H1 (cell line): ENCODE data around the gene SH2D4B. TPM values are rescaled to one million over a fixed set of nuclear protein-coding genes. Genes with fewer than 3 reads are reported as not detected.

Source experiments
- CTCF ChIA-PET: fragments of 300-600 bp; sonication (Branson Sonifier 250); formaldehyde crosslinking; loops from one replicate; lab custom pipeline; 2021; ENCODE audit not compliant: partially characterized antibody; lab: Charles Lee
- POLR2A ChIA-PET: fragments of 300-600 bp; sonication (Branson Sonifier 250); formaldehyde crosslinking; loops from one replicate; lab custom pipeline; 2021; ENCODE audit warnings: inconsistent platforms; ENCODE audit not compliant: partially characterized antibody; lab: Charles Lee
- DNase-seq, 2 experiments: peaks; one replicate each; pipeline versions ENCODE4 v3.0.0 to v3.0.0-alpha.2; 2010 to 2022; ENCODE audit warnings: low spot score in 2 of 2, low read depth in 1 of 2, mixed read lengths in 1 of 2
- FAIRE-seq: peaks from 2 replicates; lab custom pipeline; 2011; peaks lifted over from hg19 to GRCh38; lab: Jason Lieb, UNC
- H2AFZ ChIP-seq: 2 replicates; pipeline ENCODE4 v1.8.1; 2012; ENCODE audit warnings: low read length, inconsistent platforms
- H2AK5ac ChIP-seq: 2 replicates; pipeline ENCODE4 v1.6.1; 2013; ENCODE audit warnings: low read depth, low read length
- H2BK120ac ChIP-seq: replicated peaks from 2 replicates; pipeline ENCODE3; 2013; ENCODE audit warnings: low read depth, low read length, inconsistent platforms
- H2BK12ac ChIP-seq: 2 replicates; pipeline ENCODE4 v1.6.1; 2013; ENCODE audit warnings: low read depth, low read length
- H2BK15ac ChIP-seq: 2 replicates; pipeline ENCODE4 v1.6.1; 2013; ENCODE audit warnings: low read length
- H2BK20ac ChIP-seq: 2 replicates; pipeline ENCODE4 v1.6.1; 2013; ENCODE audit warnings: low read length
- H2BK5ac ChIP-seq: 2 replicates; pipeline ENCODE4 v1.6.1; 2013; ENCODE audit warnings: low read depth, low read length
- H3K14ac ChIP-seq: 2 replicates; pipeline ENCODE4 v1.6.1; 2013; ENCODE audit warnings: inconsistent platforms; ENCODE audit not compliant: insufficient read length
- H3K18ac ChIP-seq: 2 replicates; pipeline ENCODE4 v1.6.1; 2013; ENCODE audit warnings: low read length; ENCODE audit errors: extremely low read depth
- H3K23ac ChIP-seq: 2 replicates; pipeline ENCODE4 v1.6.1; 2013; ENCODE audit warnings: inconsistent platforms; ENCODE audit not compliant: insufficient read length
- H3K23me2 ChIP-seq: 2 replicates; pipeline ENCODE4 v1.6.1; 2013; ENCODE audit warnings: low read depth, low read length
- H3K27ac ChIP-seq: 2 replicates; pipeline ENCODE4 v1.6.1; 2011; ENCODE audit warnings: low read depth, low read length, inconsistent platforms
- H3K27me3 ChIP-seq, 4 experiments: replicated peaks in 1 of 4; 1 replicate in 1 of 4; 2 replicates in 3 of 4; pipeline versions ENCODE4 v1.6.1 to v1.8.1; 2011 to 2013; ENCODE audit warnings: low read length in 3 of 4, mild to moderate bottlenecking in 3 of 4, inconsistent platforms in 2 of 4, mixed read lengths in 2 of 4, moderate library complexity in 1 of 4; ENCODE audit not compliant: control insufficient read depth in 3 of 4, insufficient read depth in 3 of 4; ENCODE audit errors: extremely low read depth in 1 of 4
- H3K36me3 ChIP-seq, 4 experiments: 2 replicates each; pipeline versions ENCODE4 v1.6.1 to v1.8.1; 2011 to 2013; ENCODE audit warnings: mild to moderate bottlenecking in 4 of 4, low read length in 3 of 4, moderate library complexity in 2 of 4, control low read depth in 1 of 4, inconsistent platforms in 1 of 4; ENCODE audit not compliant: insufficient read depth in 4 of 4, control insufficient read depth in 2 of 4
- H3K4ac ChIP-seq: replicated peaks from 2 replicates; pipeline ENCODE3; 2013; ENCODE audit warnings: low read length, low read depth, mixed read lengths, inconsistent platforms; ENCODE audit not compliant: insufficient read length
- H3K4me1 ChIP-seq, 4 experiments: replicated peaks in 1 of 4; 1 replicate in 1 of 4; 2 replicates in 3 of 4; pipeline versions ENCODE4 v1.6.1 to v1.8.1; 2011 to 2013; ENCODE audit warnings: low read length in 3 of 4, inconsistent platforms in 2 of 4, mixed read lengths in 1 of 4; ENCODE audit not compliant: insufficient read depth in 4 of 4, control insufficient read depth in 3 of 4
- H3K4me2 ChIP-seq, 2 experiments: 2 replicates each; pipeline versions ENCODE4 v1.6.1 to v1.8.1; 2011 to 2013; ENCODE audit warnings: low read depth in 2 of 2, low read length in 2 of 2, control low read depth in 1 of 2, inconsistent platforms in 1 of 2, mild to moderate bottlenecking in 1 of 2; ENCODE audit not compliant: insufficient read depth in 1 of 2
- H3K4me3 ChIP-seq, 4 experiments: fragments of 200-600, 300-600 bp in 1 of 4; sonication (generic), shearing (Covaris generic), sonication (Bioruptor Twin) in 1 of 4; 2 replicates each; pipeline versions ENCODE4 v1.5.1 to v1.8.1; 2011 to 2016; ENCODE audit warnings: low read length in 4 of 4, low read depth in 3 of 4, control low read depth in 2 of 4, inconsistent platforms in 2 of 4, mild to moderate bottlenecking in 2 of 4, mixed read lengths in 1 of 4, moderate library complexity in 1 of 4; ENCODE audit not compliant: insufficient read depth in 2 of 4; ENCODE audit errors: extremely low read depth in 1 of 4
- H3K56ac ChIP-seq: replicated peaks from 2 replicates; pipeline ENCODE3; 2013; ENCODE audit warnings: low read depth, mild to moderate bottlenecking, mixed read lengths, low read length, inconsistent platforms; ENCODE audit not compliant: insufficient read length
- H3K79me1 ChIP-seq: 2 replicates; pipeline ENCODE4 v1.6.1; 2013; ENCODE audit warnings: low read depth, low read length, control low read depth
- H3K79me2 ChIP-seq, 2 experiments: 2 replicates each; pipeline versions ENCODE4 v1.6.1 to v1.8.1; 2012 to 2013; ENCODE audit warnings: low read length in 2 of 2, mild to moderate bottlenecking in 2 of 2, inconsistent platforms in 1 of 2; ENCODE audit not compliant: insufficient read depth in 2 of 2, control insufficient read depth in 1 of 2
- H3K9ac ChIP-seq, 4 experiments: replicated peaks in 1 of 4; 1 replicate in 1 of 4; 2 replicates in 3 of 4; pipeline versions ENCODE4 v1.6.1 to v1.8.1; 2011 to 2013; ENCODE audit warnings: low read depth in 3 of 4, low read length in 3 of 4, control low read depth in 2 of 4, mild to moderate bottlenecking in 2 of 4, moderate library complexity in 2 of 4, inconsistent platforms in 1 of 4; ENCODE audit errors: extremely low read depth in 1 of 4
- H3K9me3 ChIP-seq, 2 experiments: 2 replicates each; pipeline versions ENCODE4 v1.6.1 to v1.8.1; 2012 to 2013; ENCODE audit warnings: mild to moderate bottlenecking in 2 of 2, moderate library complexity in 2 of 2, control low read depth in 1 of 2, inconsistent platforms in 1 of 2, low read depth in 1 of 2, low read length in 1 of 2, mixed read lengths in 1 of 2; ENCODE audit not compliant: insufficient read depth in 2 of 2
- H4K20me1 ChIP-seq, 2 experiments: replicated peaks in 1 of 2; 2 replicates each; pipeline versions ENCODE3 to v1.8.1; 2011 to 2013; ENCODE audit warnings: inconsistent platforms in 2 of 2, low read length in 2 of 2, mild to moderate bottlenecking in 1 of 2; ENCODE audit not compliant: insufficient read depth in 2 of 2, control insufficient read depth in 1 of 2
- H4K5ac ChIP-seq: 2 replicates; pipeline ENCODE4 v1.6.1; 2013; ENCODE audit warnings: low read length, low read depth, mixed read lengths, inconsistent platforms; ENCODE audit not compliant: insufficient read length
- H4K8ac ChIP-seq: 2 replicates; pipeline ENCODE4 v1.8.0; 2013; ENCODE audit warnings: mild to moderate bottlenecking, moderate library complexity, low read length, inconsistent platforms; ENCODE audit not compliant: insufficient read depth; ENCODE audit errors: extremely low read depth
- H4K91ac ChIP-seq: replicated peaks from 2 replicates; pipeline ENCODE3; 2013; ENCODE audit warnings: low read length, mixed read lengths, inconsistent platforms; ENCODE audit not compliant: insufficient read length
- ASH2L ChIP-seq: fragments of 200-600, 300-600 bp; sonication (generic); IDR thresholded peaks from one replicate; pipeline ENCODE4 v1.7.1; 2017; ENCODE audit warnings: low read length
- CBX8 ChIP-seq: fragments of 300-800, 300-1000 bp; sonication (generic); IDR thresholded peaks from 2 replicates; pipeline ENCODE4 v1.7.1; 2016; ENCODE audit warnings: low read depth, low read length, borderline replicate concordance
- CREB1 ChIP-seq: IDR thresholded peaks from 2 replicates; pipeline ENCODE4 v1.6.1; 2012; ENCODE audit warnings: inconsistent platforms
- CTCF ChIP-seq, 3 experiments: IDR thresholded peaks; 1 replicate in 2 of 3; 2 replicates in 1 of 3; pipeline versions ENCODE4 v1.5.1 to v1.6.1; 2011; ENCODE audit warnings: low read length in 3 of 3, mild to moderate bottlenecking in 3 of 3, inconsistent platforms in 2 of 3, low read depth in 1 of 3, moderate library complexity in 1 of 3; ENCODE audit not compliant: insufficient read depth in 1 of 3; ENCODE audit errors: control extremely low read depth in 1 of 3
- EGR1 ChIP-seq: IDR thresholded peaks from 2 replicates; pipeline ENCODE4 v1.6.1; 2011; ENCODE audit warnings: low read depth, low read length, borderline replicate concordance
- EP300 ChIP-seq, 2 experiments: IDR thresholded peaks; 1 replicate in 1 of 2; 2 replicates in 1 of 2; pipeline ENCODE4 v1.6.1; 2011 to 2012; ENCODE audit warnings: low read depth in 2 of 2, low read length in 2 of 2, mild to moderate bottlenecking in 2 of 2, borderline replicate concordance in 1 of 2, inconsistent platforms in 1 of 2, moderate library complexity in 1 of 2
- EZH2 ChIP-seq: fragments of 200-600 bp; sonication (generic); IDR thresholded peaks from 2 replicates; pipeline ENCODE4 v1.7.1; 2012; ENCODE audit warnings: low read depth, mild to moderate bottlenecking, moderate library complexity, low read length, inconsistent platforms; ENCODE audit not compliant: severe bottlenecking
- JUN ChIP-seq: IDR thresholded peaks from 2 replicates; pipeline ENCODE4 v1.6.1; 2011; ENCODE audit warnings: low read depth, mild to moderate bottlenecking, improper control_type of control experiment, low read length
- KDM1A ChIP-seq: fragments of 200-600, 300-600 bp; sonication (generic); IDR thresholded peaks from 2 replicates; pipeline ENCODE4 v1.7.1; 2016; ENCODE audit warnings: mild to moderate bottlenecking, low read length, borderline replicate concordance
- USF2 ChIP-seq: IDR thresholded peaks from 2 replicates; pipeline ENCODE4 v1.6.1; 2011; ENCODE audit warnings: low read length, improper control_type of control experiment
- polyA plus RNA-seq, 7 experiments: library from polyadenylated mRNA; depleted of rRNA in 3 of 7; stranded (reverse) in 5 of 7; unstranded in 2 of 7; fragments of >200 nt in 5 of 7; fragments of 200-250 nt in 2 of 7; gene quantifications; 1 replicate in 5 of 7; 2 replicates in 1 of 7; 4 replicates in 1 of 7; pipeline versions ENCODE4 v1.2.1 to v1.2.3, GENCODE V29; 2011 to 2013; ENCODE audit warnings: missing spikeins in 2 of 7, mixed read lengths in 2 of 7
- total RNA-seq: library from RNA; stranded (reverse); fragmentation: NEBNext Ultra II Directional; extraction: Animal tissue kit (Norgen Biotek cat#: 25700); gene quantifications from 2 replicates; pipeline ENCODE4 v1.2.1, GENCODE V29; 2021

Gene SH2D4B
- total and polyA plus RNA-seq, 2 of the 8 experiments (the other 6 are each of a cell fraction or from before 2014, with no cell fraction given), result 0.06 to 0.13 TPM

- H3K4me2 ChIP-seq, result no peak overlapping the region
- H3K56ac ChIP-seq, result no peak overlapping the region
- TF ChIP-seq CTCF (IDR thresholded peaks at IDR 0.05; ENCODE audit: control extremely low read depth in 1 of 3, insufficient read depth in 1 of 3, low read depth in 1 of 3, low read length in 3 of 3) (no peak), KDM1A (no peak), CREB1 (no peak), EGR1 (no peak), EP300 (IDR thresholded peaks at IDR 0.05; ENCODE audit: borderline replicate concordance in 1 of 2, low read depth in 2 of 2, low read length in 2 of 2) (no peak), EZH2 (no peak), CBX8 (no peak), ASH2L (no peak), JUN (no peak), USF2 (no peak)
- no peaks in the 10 kb centered on the region for H3K27me3 ChIP-seq
- no peak overlapping the region for H2BK15ac ChIP-seq
- H3K79me1 ChIP-seq, result no peaks in the 10 kb centered on the region
- no peak overlapping the region for H3K9ac ChIP-seq
- DNase-seq (no peak), FAIRE-seq (no peak)
- ChIA-PET CTCF (interaction anchor here (4.1 kb wide), 1 partner anchor 10 kb away, joined by 24 read pairs; no protein-coding TSS in a partner anchor), POLR2A (no interaction called here)
- no peaks in the 10 kb centered on the region for H3K9me3 ChIP-seq
- no peak overlapping the region for H3K23ac ChIP-seq
- no peak overlapping the region for H2BK20ac ChIP-seq
- H4K20me1 ChIP-seq, result no peaks in the 10 kb centered on the region
- H2AFZ ChIP-seq, result no peak overlapping the region
- H2BK120ac ChIP-seq, result no peak overlapping the region
- no peaks in the 10 kb centered on the region for H3K79me2 ChIP-seq
- no peaks in the 10 kb centered on the region for H3K23me2 ChIP-seq
- no peak overlapping the region for H3K18ac ChIP-seq
- no peak overlapping the region for H4K8ac ChIP-seq
- no peaks in the 10 kb centered on the region for H3K4me1 ChIP-seq
- no peak overlapping the region for H2BK5ac ChIP-seq
- H3K4ac ChIP-seq, result no peak overlapping the region
- no peak overlapping the region for H2BK12ac ChIP-seq
- no peak overlapping the region for H3K27ac ChIP-seq
- no peak overlapping the region for H4K91ac ChIP-seq
- H3K36me3 ChIP-seq, result no peaks in the 10 kb centered on the region
- H2AK5ac ChIP-seq, result no peak overlapping the region
- H3K4me3 ChIP-seq, result no peak overlapping the region
- H4K5ac ChIP-seq, result no peak overlapping the region
- no peak overlapping the region for H3K14ac ChIP-seq
Observed at GRCh38 chr10:80690434-80690833, 152.7 kb downstream of the SH2D4B start.
